CD4-positive, alpha-beta T cell treated with Interleukin-6 for 4 hours (primary cell): ENCODE results near the gene ZNF664.

Experiments used
- DNase-seq: peaks from one replicate; pipeline ENCODE4 v3.0.0-alpha.2; 2020; ENCODE audit warnings: mixed read lengths

Gene ZNF664

GRCh38 chr12:123960029-123960735, 12.8 kb upstream of the ZNF664 start:
- DNase-seq = no peak

DNA sequence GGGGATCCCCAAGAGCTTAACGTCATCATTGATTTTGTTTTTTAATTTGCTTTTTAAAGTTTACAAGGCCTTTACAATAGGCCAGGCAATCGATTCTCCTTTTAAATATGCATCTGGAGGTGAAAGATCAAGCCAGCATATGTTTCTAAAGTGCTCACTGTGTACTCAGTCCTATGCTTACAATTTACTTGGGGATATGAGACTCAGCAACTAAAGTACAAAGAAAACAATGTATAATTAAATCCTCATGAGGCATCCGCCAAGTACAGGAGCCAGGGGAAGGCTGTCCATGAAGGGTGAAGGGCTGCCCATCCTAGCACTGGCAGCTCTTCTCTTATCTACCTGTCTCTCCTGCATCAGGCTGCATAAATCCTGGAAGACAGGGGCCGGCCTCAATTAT, 12.2 kb upstream of the ZNF664 start:
- DNase-seq = no peak

GRCh38 chr12:123961585-123962345, 11.2 kb upstream of the ZNF664 start:
- no peak for DNase-seq

- no peak for DNase-seq
Observed at GRCh38 chr12:123962513-123962912, 10.5 kb upstream of the ZNF664 start.

GRCh38 chr12:123963821-123964220, 9.2 kb upstream of the ZNF664 start:
- no peak for DNase-seq

DNA sequence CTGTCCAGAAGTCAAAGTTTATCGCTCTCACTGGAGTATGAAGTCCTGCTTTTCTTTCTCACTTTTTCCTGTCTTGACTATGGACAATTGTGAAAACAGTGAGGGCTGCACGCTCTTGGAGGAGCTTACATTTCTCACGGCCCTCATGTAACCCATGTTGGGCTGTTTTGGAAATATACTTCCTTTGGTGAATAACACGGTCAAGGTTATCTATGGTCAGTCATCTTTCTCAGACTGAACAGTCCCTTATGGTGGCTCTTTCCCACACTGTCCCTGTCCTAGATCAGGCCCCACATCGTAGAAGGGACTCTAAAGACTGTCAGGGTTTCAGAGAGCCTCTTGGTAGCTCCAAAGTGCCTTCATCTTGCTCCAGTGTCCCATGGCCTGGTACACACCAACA, 7.6 kb upstream of the ZNF664 start:
- no peak for DNase-seq

DNA sequence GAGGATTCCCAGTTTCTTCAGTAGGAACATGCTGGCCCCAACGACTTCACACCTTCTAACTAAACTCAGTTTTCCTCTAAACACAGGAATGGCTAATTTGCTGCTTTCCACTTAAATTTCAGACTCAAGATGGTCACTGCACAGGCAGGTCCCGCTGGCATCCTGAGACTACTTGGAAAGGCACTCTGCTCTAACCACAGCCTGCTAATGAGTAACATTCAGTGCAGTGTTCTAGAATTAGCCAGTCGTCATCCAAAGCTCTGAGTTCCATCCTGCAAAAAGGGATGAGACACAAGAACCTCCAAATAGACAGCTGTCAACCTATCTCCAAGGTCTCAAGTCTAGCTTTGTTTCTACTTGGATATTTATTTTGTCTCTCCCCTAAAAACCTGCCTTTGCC, 6.4 kb upstream of the ZNF664 start:
- no peak for DNase-seq

GRCh38 chr12:123967121-123967586, 5.9 kb upstream of the ZNF664 start:
- DNase-seq = no peak

- no peak for DNase-seq
Observed at GRCh38 chr12:123971449-123971769, 1.6 kb upstream of the ZNF664 start.

DNA sequence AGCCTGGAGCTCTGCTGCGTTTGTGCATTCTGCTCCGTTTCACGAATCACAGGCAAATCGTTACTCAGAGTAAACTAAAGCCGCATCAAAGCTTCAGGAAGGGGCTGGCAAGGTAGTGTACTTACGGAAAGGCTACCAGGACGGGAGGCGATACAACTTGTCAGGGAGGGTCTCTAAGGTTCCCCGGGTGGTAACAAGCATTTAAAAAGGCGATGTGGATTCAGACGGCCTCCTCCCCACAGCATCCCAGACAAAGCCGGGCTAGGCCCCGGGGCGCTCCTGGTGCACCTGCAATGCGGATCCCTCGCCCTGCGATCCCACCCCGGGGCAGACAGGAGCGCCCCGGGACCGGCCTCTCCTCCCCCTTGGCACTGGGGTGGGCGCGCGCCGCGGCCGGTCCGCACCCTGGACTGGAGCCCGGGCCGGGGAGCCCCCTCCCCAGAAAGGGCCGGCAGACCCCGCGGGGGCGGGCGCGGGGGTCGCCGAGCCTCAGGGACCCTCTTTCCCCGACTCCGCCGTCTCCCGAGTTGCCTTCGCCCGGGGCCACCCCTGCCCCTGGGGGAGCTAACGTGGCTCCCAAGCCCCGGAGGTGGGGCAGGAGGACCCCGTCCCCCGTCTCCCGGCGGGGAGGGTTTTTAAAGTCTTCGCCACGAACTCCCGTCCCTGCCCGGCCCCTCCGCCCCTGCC, 1.1 kb upstream of the ZNF664 start:
- peak; percentile 51 for DNase-seq

GRCh38 chr12:123973552-123974341, 732 bp downstream of the ZNF664 start:
- DNase-seq = peak; percentile 35

- DNase-seq = no peak
Observed at GRCh38 chr12:123976227-123976826, 3.3 kb downstream of the ZNF664 start.

DNA sequence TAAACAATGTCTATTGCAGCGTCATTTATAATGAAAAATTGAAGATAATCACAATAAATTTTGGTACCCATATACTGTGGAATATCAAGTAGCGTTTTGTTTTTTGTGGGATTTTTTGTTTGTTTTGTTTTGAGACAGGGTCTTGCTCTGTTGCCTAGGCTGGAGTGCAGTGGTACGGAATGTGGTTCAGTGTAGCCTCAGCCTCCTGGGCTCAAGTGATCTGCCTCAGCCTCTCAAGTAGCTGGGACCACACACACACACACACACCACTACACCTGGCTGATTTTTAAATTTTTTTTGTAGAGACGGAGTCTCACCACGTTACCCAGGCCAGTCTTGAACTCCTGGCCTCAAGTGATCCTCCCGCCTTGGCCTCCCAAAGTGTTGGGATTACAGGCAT, 6.6 kb downstream of the ZNF664 start:
- DNase-seq = no peak

DNA sequence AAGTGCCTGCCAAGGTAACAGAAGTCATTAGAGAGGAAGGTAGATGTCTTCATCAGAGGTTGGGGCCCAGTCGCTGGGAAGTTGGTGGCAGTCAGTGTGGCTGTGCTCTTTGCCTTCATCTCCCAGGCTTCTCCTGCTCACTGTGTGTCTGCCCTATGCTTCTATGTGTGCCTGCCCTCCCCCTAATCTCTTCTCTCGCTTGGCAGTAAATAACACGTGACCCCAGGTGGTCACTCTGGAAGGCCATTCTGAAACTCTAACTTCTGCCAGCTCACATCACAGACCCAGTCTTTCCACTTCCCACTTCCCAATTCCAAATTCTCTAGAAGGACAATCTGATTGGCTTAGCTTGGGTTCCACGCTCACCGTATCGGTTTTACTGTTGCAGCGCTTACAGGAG, 9.3 kb downstream of the ZNF664 start:
- no peak for DNase-seq

GRCh38 chr12:123983822-123984485, 10.9 kb downstream of the ZNF664 start:
- DNase-seq = peak; percentile 64

DNA sequence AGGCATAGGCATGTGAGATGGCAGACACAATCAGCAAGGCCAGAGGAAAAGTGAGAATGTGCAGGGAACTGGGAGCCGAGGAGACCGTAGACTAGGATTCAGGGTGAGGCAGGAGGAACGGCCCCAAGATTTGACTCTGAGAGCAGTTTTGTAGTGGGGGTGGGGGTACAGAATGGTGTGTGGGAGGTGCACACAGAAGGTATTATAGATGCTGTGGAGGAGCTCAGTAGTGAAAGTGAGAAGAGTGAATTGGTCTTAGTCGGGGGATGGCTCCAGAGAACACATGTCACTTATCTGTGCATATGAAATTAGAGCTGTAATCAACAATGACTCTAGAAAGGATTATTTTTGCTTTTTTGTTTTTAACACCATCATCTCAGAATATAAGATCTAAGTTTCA, 11.9 kb downstream of the ZNF664 start:
- no peak for DNase-seq

- no peak for DNase-seq
Observed at GRCh38 chr12:123986374-123986965, 13.5 kb downstream of the ZNF664 start.

GRCh38 chr12:123987022-123987421, 14.0 kb downstream of the ZNF664 start:
- no peak for DNase-seq

- DNase-seq = no peak
Observed at GRCh38 chr12:123989168-123989567, 16.2 kb downstream of the ZNF664 start.

- no peak for DNase-seq
Observed at GRCh38 chr12:123989753-123990152, 16.7 kb downstream of the ZNF664 start.

DNA sequence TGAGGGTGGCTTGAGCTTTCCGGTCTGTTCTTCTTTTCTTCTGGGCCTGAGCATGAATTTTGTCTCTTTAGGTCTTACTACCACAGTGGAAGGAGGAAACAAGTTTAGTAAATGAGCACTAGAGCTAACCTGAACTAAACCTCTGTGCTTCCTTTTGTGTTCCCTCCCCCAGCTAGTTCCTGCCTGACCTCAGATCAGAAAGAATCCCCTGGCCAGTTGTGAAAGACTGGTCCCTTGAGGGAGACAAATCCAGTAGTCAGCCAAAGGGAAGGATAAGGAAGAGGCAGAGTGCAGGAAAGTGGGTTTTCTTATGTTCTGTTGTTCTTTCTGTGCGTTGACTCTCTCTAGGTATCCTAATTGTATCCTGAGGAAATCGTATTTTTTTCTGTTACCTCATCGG, 17.5 kb downstream of the ZNF664 start:
- DNase-seq = no peak
